ENCODE data around the gene FMN2.

DNA sequence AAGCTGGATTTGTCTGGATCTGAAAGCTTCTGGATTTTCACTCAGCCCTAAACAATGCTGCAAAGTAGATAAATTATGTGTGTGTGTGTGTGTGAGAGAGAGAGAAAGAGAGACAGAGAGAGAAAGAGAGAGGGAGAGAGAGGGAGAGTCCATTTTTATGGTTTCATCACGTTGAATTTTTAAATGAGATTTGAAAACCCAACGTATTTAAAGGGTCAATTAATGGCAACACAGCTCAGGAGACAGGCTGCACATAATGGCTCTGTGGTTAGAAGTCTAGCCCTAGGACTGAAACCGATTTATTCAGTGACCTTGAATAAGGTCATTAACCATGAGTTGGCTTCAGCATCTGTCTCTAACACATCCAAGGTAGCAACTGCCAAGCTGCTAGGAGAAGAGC, 35.3 kb upstream of the FMN2 start:
- TF ChIP-seq, protein P1, sequence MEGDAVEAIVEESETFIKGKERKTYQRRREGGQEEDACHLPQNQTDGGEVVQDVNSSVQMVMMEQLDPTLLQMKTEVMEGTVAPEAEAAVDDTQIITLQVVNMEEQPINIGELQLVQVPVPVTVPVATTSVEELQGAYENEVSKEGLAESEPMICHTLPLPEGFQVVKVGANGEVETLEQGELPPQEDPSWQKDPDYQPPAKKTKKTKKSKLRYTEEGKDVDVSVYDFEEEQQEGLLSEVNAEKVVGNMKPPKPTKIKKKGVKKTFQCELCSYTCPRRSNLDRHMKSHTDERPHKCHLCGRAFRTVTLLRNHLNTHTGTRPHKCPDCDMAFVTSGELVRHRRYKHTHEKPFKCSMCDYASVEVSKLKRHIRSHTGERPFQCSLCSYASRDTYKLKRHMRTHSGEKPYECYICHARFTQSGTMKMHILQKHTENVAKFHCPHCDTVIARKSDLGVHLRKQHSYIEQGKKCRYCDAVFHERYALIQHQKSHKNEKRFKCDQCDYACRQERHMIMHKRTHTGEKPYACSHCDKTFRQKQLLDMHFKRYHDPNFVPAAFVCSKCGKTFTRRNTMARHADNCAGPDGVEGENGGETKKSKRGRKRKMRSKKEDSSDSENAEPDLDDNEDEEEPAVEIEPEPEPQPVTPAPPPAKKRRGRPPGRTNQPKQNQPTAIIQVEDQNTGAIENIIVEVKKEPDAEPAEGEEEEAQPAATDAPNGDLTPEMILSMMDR (IDR thresholded peaks at IDR 0.05): no peak
- TF ChIP-seq ZFX (IDR thresholded peaks at IDR 0.05; ENCODE audit: borderline replicate concordance): no peak
